ENCODE data around the gene EFCAB12. TPM values are rescaled to one million over a fixed set of nuclear protein-coding genes. Genes with fewer than 3 reads are reported as not detected.

EFCAB12 gene
- total RNA-seq, 1 experiment from 2014 or later, result 0.54 TPM

DNA sequence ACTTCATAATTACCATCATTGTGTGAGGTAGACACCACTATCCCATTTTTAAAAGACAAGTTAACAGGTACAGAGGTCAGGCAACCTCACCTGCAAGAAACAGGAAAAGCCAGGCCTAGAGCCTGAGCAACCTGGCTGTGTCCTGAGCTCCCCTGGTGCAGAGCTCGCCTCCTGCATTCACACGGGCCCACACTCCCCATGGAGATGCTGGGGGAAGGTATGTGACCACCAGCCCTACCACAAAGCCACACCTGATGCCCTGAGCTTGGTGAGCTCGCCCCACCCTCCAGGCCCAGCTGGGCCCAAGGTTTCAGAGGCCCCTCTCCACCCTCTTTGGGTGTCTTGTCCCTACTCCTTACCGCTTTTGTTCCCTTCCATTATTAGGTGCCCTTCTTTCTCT lies 1.2 kb upstream of the EFCAB12 start:
- intact Hi-C loops (cut with micrococcal nuclease; ENCODE audit: unreplicated experiment) (no loop called here), in situ Hi-C loops (cut with HindIII; ENCODE audit: low pct_unique_long_range_greater_than_20kb, low sequenced_read_pairs) (no loop called here)
- DNase-seq (ENCODE audit: low read depth, low spot score), result no peak
- no peaks in the 10 kb centered on the region for H3K27me3 ChIP-seq (ENCODE audit: control insufficient read depth, insufficient read depth, low read length)
- no peaks in the 10 kb centered on the region for H3K9me3 ChIP-seq (ENCODE audit: control insufficient read depth, insufficient read depth, low read depth, low read length)
- peaks cover 11% of the 10 kb centered on the region for H3K4me1 ChIP-seq (ENCODE audit: control insufficient read depth, insufficient read depth, low read length)
- H3K4me3 ChIP-seq (ENCODE audit: low read depth in 2 of 2, low read length in 2 of 2), result no peak overlapping the region
- no peak for TF ChIP-seq POLR2AphosphoS5 (IDR thresholded peaks at IDR 0.05; ENCODE audit: low read depth, low read length)
- ATAC-seq, result no peak
- POLR2A ChIA-PET, result interaction anchor here (1.2 kb wide), 1 partner anchor 46 kb away, joined by 3 read pairs; no protein-coding TSS in a partner anchor
- no peak overlapping the region for H3K27ac ChIP-seq (ENCODE audit: low read length)
- no TSS peak for BruUV-seq (replicated peaks)
- peaks cover 24% of the 10 kb centered on the region for H3K36me3 ChIP-seq (ENCODE audit: control insufficient read depth, insufficient read depth, low read length)
- CTCF ChIA-PET, result interaction anchor here (1.3 kb wide), 1 partner anchor 46 kb away, joined by 5 read pairs; no protein-coding TSS in a partner anchor

DNA sequence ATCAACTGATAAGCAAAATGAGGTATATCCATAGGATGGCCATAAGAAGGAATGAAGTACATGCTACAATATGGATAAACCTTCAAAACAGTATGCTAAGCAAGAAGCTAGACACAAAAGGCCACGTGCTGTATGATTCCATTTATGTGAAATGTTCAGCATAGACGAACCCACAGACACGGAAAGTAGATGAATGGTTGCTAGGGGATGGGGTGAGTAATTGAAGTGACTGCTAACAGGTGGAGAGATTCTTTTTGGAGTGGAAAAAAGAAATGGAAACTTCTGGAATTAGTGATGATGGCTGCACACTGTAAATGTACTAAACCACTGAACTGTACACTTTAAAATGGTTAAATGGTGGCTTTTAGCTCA lies 630 bp upstream of the EFCAB12 start:
- Histone ChIP-seq H3K9me3 (ENCODE audit: control insufficient read depth, insufficient read depth, low read depth, low read length) (no peaks in the 10 kb centered on the region), H3K4me1 (ENCODE audit: control insufficient read depth, insufficient read depth, low read length) (peaks cover 11% of the 10 kb centered on the region), H3K36me3 (ENCODE audit: control insufficient read depth, insufficient read depth, low read length) (peaks cover 18% of the 10 kb centered on the region), H3K4me3 (ENCODE audit: low read depth in 2 of 2, low read length in 2 of 2) (peak overlapping the region; percentile 59 to 75), H3K27ac (ENCODE audit: low read length) (peak overlapping the region; percentile 78), H3K27me3 (ENCODE audit: control insufficient read depth, insufficient read depth, low read length) (no peaks in the 10 kb centered on the region)
- no TSS peak for BruUV-seq (replicated peaks)
- ChIA-PET CTCF (interaction anchor here (1.3 kb wide), 1 partner anchor 45 kb away, joined by 5 read pairs; no protein-coding TSS in a partner anchor), POLR2A (interaction anchor here (0.8 to 1.2 kb wide), 2 partner anchors 15 to 46 kb away, joined by 3 read pairs; no protein-coding TSS in a partner anchor)
- DNase-seq (ENCODE audit: low read depth, low spot score) (no peak), ATAC-seq (peak; percentile 4; the same call in 1 of the 2 replicates)
- intact Hi-C loops (cut with micrococcal nuclease; ENCODE audit: unreplicated experiment) (no loop called here), in situ Hi-C loops (cut with HindIII; ENCODE audit: low pct_unique_long_range_greater_than_20kb, low sequenced_read_pairs) (no loop called here)
- TF ChIP-seq POLR2AphosphoS5 (IDR thresholded peaks at IDR 0.05; ENCODE audit: low read depth, low read length) (peak; percentile 9; the same call in 1 of the 2 replicates), TCF7L2 (IDR thresholded peaks at IDR 0.05; ENCODE audit: low read depth, low read length) (no peak)

DNA sequence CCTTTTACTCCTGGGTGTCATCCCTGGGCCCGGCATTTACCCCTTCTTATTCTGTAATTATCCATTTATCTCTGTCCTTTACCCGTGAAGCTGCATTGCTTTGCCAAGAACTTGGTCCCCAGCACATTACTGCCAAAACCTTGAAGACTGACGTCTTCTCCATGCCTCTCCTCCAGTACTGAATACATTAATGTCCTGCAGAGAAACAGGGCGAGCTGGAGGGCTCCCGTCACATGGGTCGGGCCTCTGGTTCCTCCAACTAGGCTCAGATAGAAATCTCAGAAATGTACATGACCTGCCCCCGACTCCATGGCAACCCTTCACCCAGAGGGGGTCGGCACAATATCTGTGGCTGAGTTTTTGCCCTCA lies 445 bp downstream of the EFCAB12 start:
- no peak for DNase-seq (ENCODE audit: low read depth, low spot score)
- peaks cover 8% of the 10 kb centered on the region for H3K36me3 ChIP-seq (ENCODE audit: control insufficient read depth, insufficient read depth, low read length)
- H3K4me1 ChIP-seq (ENCODE audit: control insufficient read depth, insufficient read depth, low read length), result peaks cover 11% of the 10 kb centered on the region
- ATAC-seq, result peak; percentile 38
- H3K4me3 ChIP-seq (ENCODE audit: low read depth in 2 of 2, low read length in 2 of 2), result peak overlapping the region; percentile 59 to 75
- H3K27me3 ChIP-seq (ENCODE audit: control insufficient read depth, insufficient read depth, low read length), result no peaks in the 10 kb centered on the region
- in situ Hi-C loops (cut with HindIII; ENCODE audit: low pct_unique_long_range_greater_than_20kb, low sequenced_read_pairs), result no loop called here
- TF ChIP-seq SIN3A (IDR thresholded peaks at IDR 0.05; ENCODE audit: borderline replicate concordance, insufficient read depth, low read depth, low read length) (no peak), POLR2AphosphoS5 (IDR thresholded peaks at IDR 0.05; ENCODE audit: low read depth, low read length) (no peak)
- TF ChIP-seq, protein P1, sequence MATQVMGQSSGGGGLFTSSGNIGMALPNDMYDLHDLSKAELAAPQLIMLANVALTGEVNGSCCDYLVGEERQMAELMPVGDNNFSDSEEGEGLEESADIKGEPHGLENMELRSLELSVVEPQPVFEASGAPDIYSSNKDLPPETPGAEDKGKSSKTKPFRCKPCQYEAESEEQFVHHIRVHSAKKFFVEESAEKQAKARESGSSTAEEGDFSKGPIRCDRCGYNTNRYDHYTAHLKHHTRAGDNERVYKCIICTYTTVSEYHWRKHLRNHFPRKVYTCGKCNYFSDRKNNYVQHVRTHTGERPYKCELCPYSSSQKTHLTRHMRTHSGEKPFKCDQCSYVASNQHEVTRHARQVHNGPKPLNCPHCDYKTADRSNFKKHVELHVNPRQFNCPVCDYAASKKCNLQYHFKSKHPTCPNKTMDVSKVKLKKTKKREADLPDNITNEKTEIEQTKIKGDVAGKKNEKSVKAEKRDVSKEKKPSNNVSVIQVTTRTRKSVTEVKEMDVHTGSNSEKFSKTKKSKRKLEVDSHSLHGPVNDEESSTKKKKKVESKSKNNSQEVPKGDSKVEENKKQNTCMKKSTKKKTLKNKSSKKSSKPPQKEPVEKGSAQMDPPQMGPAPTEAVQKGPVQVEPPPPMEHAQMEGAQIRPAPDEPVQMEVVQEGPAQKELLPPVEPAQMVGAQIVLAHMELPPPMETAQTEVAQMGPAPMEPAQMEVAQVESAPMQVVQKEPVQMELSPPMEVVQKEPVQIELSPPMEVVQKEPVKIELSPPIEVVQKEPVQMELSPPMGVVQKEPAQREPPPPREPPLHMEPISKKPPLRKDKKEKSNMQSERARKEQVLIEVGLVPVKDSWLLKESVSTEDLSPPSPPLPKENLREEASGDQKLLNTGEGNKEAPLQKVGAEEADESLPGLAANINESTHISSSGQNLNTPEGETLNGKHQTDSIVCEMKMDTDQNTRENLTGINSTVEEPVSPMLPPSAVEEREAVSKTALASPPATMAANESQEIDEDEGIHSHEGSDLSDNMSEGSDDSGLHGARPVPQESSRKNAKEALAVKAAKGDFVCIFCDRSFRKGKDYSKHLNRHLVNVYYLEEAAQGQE (IDR thresholded peaks at IDR 0.05; ENCODE audit: insufficient read depth in 1 of 2, low read depth in 2 of 2, low read length in 1 of 2), result no peak
- POLR2A ChIA-PET, result interaction anchor here (0.6 kb wide), 1 partner anchor 99 kb away, joined by 3 read pairs; no protein-coding TSS in a partner anchor
- intact Hi-C loops (cut with micrococcal nuclease; ENCODE audit: unreplicated experiment), result no loop called here
- H3K27ac ChIP-seq (ENCODE audit: low read length), result no peak overlapping the region
- no peaks in the 10 kb centered on the region for H3K9me3 ChIP-seq (ENCODE audit: control insufficient read depth, insufficient read depth, low read depth, low read length)
- CTCF ChIA-PET, result interaction anchor here (1.2 to 1.4 kb wide), 2 partner anchors 29 to 45 kb away, joined by 3 read pairs; no protein-coding TSS in a partner anchor
- BruUV-seq (replicated peaks), result no TSS peak

All from Panc1 (cell line).